Type B pancreatic cell (in vitro differentiated cells): ENCODE results near the gene AK1. TPM values are rescaled to one million over a fixed set of nuclear protein-coding genes. Genes with fewer than 3 reads are reported as not detected.
A peak's percentile ranks its signal among the peaks of the same experiment; 100 is the strongest.

Source experiments
- DNase-seq: peaks from one replicate; pipeline ENCODE4 v3.0.0; 2021; ENCODE audit warnings: mixed read lengths; ENCODE audit not compliant: unreplicated experiment; ENCODE audit errors: extremely low spot score
- H3K27ac Mint-ChIP-seq: 2 replicates; pipeline ENCODE4 v1.8.0; 2021; ENCODE audit warnings: mild to moderate bottlenecking, mixed read lengths
- H3K27me3 Mint-ChIP-seq: 2 replicates; pipeline ENCODE4 v1.8.0; 2021; ENCODE audit warnings: mixed read lengths
- H3K36me3 Mint-ChIP-seq: 2 replicates; pipeline ENCODE4 v1.8.0; 2021; ENCODE audit warnings: mixed read lengths
- H3K4me1 Mint-ChIP-seq: one replicate; pipeline ENCODE4 v1.8.0; 2021; ENCODE audit warnings: mixed read lengths; ENCODE audit not compliant: unreplicated experiment
- H3K4me3 Mint-ChIP-seq: 2 replicates; pipeline ENCODE4 v1.8.0; 2021; ENCODE audit warnings: mild to moderate bottlenecking, mixed read lengths
- H3K9me3 Mint-ChIP-seq: 2 replicates; pipeline ENCODE4 v1.8.0; 2021; ENCODE audit warnings: mixed read lengths
- total RNA-seq: library from RNA; stranded (reverse); gene quantifications from 2 replicates; pipeline ENCODE4 v1.2.1, GENCODE V29; 2021; ENCODE audit warnings: low replicate concordance
- TF ChIP-seq, protein P1 (sequence below): fragments of 200-600 bp; sonication (generic); conservative IDR thresholded peaks from 2 replicates; pipeline ENCODE4 v1.5.0; 2021; ENCODE audit warnings: antibody characterized with exemption, mild to moderate bottlenecking

AK1 gene
- total RNA-seq, 1 donor from 2014 or later, result 59.8 TPM

DNA sequence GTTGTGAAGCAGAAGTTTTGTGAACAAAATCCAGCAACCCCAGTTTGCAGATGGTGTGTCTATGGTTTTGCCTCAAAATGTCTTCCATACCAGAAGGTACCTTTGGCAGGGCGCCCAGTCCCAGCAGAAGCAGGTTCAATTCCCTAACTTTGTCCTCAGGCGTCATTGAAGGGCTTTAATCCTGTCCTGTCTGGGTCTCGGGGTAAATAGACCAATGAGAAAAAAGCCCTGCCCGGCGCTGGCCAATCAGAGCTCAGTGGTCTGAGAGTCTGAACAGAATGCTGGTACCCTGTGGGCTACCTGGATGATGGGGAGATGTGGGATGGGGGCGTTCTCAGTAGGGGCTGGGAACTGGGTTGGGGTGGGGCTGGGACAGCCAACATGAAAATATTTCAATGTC is 45.6 kb upstream of the AK1 start:
- no peak for DNase-seq
- Mint-ChIP-seq H3K4me1 (peaks cover 15% of the 10 kb centered on the region), H3K27ac (no peak overlapping the region), H3K4me3 (no peak overlapping the region), H3K9me3 (no peaks in the 10 kb centered on the region), H3K27me3 (peaks cover 40% of the 10 kb centered on the region), H3K36me3 (no peaks in the 10 kb centered on the region)
- TF ChIP-seq, protein P1, sequence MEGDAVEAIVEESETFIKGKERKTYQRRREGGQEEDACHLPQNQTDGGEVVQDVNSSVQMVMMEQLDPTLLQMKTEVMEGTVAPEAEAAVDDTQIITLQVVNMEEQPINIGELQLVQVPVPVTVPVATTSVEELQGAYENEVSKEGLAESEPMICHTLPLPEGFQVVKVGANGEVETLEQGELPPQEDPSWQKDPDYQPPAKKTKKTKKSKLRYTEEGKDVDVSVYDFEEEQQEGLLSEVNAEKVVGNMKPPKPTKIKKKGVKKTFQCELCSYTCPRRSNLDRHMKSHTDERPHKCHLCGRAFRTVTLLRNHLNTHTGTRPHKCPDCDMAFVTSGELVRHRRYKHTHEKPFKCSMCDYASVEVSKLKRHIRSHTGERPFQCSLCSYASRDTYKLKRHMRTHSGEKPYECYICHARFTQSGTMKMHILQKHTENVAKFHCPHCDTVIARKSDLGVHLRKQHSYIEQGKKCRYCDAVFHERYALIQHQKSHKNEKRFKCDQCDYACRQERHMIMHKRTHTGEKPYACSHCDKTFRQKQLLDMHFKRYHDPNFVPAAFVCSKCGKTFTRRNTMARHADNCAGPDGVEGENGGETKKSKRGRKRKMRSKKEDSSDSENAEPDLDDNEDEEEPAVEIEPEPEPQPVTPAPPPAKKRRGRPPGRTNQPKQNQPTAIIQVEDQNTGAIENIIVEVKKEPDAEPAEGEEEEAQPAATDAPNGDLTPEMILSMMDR, result no peak

DNA sequence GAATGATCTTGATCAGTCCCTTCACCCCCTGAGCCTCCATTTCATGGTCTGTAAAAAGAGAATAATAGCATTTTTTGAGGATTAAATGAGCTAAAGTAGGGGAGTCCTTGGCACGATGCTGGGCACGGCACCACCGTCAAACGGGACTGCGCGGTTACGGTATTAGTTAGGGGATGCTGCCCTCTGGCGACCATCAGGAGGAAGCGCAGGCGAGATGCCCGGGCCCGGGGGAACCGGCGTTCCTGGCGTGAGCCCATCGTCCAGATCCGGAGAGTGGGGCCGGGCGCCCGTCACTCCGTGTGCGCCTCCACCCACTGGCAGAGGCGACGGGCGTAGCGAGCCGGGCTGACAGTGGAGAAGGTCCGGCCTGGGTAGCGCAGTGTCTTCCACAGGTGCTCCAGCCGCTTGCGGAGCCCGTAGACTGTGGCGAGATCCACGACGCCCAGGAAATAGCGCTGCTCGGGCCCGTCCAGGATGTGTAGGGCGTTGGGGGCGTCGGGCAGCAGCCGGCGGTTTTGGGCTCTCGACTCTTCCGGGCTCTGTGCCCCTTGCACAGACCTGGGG is 44.2 kb upstream of the AK1 start:
- no peaks in the 10 kb centered on the region for H3K9me3 Mint-ChIP-seq
- TF ChIP-seq, protein P1, result peak; percentile 100
- H3K27ac Mint-ChIP-seq, result no peak overlapping the region
- H3K36me3 Mint-ChIP-seq, result no peaks in the 10 kb centered on the region
- H3K4me1 Mint-ChIP-seq, result peaks cover 15% of the 10 kb centered on the region
- DNase-seq, result no peak
- no peak overlapping the region for H3K4me3 Mint-ChIP-seq
- H3K27me3 Mint-ChIP-seq, result peaks cover 34% of the 10 kb centered on the region

DNA sequence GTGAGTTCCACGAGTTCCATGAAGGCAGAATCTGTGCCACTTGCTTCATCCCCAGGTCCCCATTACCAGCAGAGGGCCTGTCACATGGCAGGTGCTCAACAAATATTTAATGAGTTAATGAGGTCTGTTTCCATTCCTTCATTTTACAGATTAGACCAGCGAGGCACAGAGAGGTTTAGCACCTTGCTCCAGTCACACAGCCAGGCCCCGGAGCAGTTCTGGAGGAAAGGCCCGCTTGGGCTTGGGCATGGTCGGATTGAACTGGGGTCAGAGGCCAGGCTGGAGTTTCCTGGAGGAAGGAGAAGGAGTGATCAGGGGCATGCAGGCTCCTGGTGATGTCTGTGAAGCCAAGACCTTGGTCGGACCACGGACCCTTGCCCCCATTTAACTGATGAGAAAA is 43.3 kb upstream of the AK1 start:
- DNase-seq, result no peak
- TF ChIP-seq, protein P1, result no peak
- Mint-ChIP-seq H3K27me3 (peaks cover 25% of the 10 kb centered on the region), H3K4me1 (peaks cover 20% of the 10 kb centered on the region), H3K27ac (no peak overlapping the region), H3K9me3 (no peaks in the 10 kb centered on the region), H3K36me3 (no peaks in the 10 kb centered on the region), H3K4me3 (no peak overlapping the region)

DNA sequence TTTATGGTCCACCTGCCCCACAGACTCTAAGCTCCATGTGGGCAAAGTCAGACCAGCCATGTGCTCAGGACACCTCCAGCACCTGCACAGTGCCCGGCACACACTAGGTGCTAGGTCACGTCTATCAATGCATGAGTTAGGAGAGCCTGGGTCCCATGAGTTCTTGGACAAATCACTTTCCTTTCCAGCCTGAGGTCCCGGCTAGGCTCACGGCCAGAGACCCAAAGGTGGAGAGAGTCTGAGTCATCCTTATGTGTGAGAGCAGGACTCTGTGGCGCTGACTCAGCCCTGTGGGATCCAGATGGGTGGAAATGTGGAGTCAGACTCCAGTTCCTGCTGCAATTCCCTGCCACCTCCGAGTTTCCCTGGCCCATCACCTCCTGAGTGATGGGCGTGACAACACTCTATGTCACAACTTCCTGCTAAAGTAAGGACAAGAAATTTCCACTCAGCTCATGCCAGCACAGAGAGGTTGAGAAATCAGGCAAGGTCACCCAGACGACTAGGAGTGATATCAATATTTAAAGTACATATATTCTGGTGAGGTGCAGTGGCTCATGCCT is 41.9 kb upstream of the AK1 start:
- H3K9me3 Mint-ChIP-seq, result no peaks in the 10 kb centered on the region
- no peak for DNase-seq
- peak overlapping the region; percentile 45 for H3K4me3 Mint-ChIP-seq
- TF ChIP-seq, protein P1, result no peak
- H3K4me1 Mint-ChIP-seq, result peaks cover 20% of the 10 kb centered on the region
- peaks cover 12% of the 10 kb centered on the region for H3K27me3 Mint-ChIP-seq
- H3K27ac Mint-ChIP-seq, result peak overlapping the region; percentile 39
- no peaks in the 10 kb centered on the region for H3K36me3 Mint-ChIP-seq

DNA sequence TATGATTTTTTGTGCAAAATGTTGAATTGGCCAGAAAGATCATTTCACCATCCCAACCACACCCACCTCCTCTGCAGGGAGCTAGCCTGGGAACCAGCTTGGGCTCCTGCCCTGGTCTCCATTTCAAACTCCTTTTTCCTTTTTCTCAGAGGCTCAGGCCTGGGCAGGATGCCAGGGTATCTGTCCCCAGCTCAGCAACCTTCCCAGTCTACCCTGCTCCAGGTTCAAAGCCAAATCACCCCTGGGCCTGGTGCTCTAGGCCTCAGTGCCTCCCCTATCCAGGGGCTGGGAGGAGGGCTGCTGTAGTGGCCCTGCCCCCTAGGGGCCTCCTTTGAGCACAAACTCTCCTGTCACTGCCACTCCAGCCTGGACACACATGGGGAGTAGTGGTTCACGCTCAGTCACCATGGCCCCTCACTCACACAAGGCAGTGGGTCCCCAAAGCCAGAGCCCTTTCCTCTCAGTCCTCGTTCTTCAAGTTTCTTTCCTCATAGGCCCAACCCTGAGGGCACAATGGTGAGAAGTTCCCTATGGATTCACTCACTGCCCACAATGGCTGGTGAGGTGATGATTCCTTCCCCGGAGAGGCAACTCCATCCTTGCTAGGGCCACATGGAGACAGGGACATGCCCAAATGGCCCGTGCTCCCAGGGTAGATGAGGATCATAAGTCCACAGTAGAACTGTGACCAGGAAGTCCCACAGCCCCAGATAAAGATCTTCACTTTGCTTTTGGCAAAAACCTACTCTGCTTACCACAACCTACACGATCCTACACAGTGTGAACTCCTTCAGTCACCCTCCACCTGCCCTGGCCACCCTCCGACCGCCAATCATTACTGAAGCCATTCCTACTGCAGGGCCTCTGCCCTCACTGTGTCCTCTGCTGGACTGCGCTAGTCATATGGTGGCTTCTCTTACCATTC is 41.0 kb upstream of the AK1 start:
- TF ChIP-seq, protein P1, result no peak
- Mint-ChIP-seq H3K27me3 (peaks cover 8% of the 10 kb centered on the region), H3K27ac (peak overlapping the region; percentile 18), H3K4me3 (peak overlapping the region; percentile 62), H3K4me1 (peaks cover 20% of the 10 kb centered on the region), H3K36me3 (no peaks in the 10 kb centered on the region), H3K9me3 (no peaks in the 10 kb centered on the region)
- no peak for DNase-seq
